ENCODE data around the gene SLC16A3.
A peak's percentile ranks its signal among the peaks of the same experiment; 100 is the strongest.

SLC16A3 gene

DNA sequence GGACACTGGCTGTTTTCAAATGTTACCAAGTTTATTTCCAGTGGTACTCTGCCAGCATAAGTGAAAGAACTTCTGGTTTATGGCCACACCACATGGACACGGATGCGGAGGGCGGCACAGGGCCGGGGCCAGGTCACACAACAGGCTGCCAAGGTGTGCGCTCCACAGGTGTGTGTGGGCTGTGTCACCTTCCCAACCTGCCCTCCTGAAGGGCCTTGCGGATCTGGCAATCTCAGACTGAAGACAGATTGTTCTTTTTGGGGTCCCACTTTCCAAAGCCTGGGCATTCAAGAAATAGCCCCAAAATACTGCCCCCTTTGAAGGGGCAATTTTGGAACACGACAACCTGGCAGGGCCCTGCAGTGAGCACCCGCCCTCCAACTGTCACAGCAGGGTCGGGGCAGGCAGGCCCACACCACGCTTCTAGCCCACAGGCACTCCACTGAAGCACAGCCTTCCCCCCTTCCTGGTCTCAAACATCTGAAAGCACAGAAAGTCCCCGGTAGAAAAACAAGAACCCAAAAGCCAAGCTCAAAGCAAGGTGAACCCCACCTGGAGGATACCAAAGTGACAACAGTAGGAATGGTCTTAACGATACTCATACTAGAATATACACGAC, 41.1 kb downstream of the SLC16A3 start:
- DNase-seq: no peak

GRCh38 chr17:82270651-82271050, 41.8 kb downstream of the SLC16A3 start:
- no peak for DNase-seq

- DNase-seq: no peak
Measured at GRCh38 chr17:82271401-82271800, 42.6 kb downstream of the SLC16A3 start.

DNA sequence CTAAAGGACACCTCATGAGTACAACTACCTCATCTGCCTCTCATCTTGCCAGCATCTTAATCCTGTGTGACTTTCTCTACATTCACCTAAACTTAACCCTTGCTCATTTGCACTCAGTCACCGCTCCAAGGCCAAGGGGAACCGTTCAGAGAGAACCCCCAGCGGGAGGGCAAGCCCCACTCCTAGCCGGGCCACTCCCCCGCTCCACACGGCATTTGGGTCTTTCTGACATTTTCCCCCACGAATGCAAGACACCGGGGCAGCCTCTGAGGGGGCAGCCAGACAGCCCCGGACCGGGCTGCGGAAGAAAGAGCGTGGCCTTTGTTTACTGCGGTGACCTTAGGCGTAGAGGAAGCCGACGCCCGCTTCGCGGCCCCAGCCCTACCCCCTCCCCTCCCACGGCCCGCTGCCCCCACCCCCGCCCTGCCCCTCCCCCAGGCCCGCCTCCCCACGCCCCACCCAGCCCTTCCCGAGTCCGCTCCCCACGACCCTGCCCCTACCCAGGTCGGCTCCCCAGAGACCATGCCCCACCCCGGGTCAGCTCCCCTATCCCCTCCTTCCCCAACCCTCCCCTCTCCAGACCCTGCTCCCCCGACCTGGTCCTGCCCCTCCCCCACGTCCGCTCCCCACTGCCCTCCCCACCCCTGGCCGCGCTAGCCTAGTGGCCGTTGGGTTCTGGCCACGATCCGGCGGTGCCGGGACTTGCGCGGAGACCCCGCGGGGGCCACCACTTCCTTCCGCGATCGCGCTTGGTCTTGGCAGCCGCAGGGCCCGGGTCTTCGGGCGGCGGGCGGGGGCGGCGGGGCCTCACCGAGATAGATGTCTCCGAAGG, 43.9 kb downstream of the SLC16A3 start:
- peak; percentile 11 for DNase-seq

GRCh38 chr17:82273327-82274133, 44.7 kb downstream of the SLC16A3 start, which contains the start of gene CSNK1D:
Gene CSNK1D, minus strand, starts transcription at chr17:82273700. Its CDS starts 319 bp downstream, at chr17:82273381.
- peak; percentile 91 for DNase-seq

GRCh38 chr17:82274134-82275020, 45.5 kb downstream of the SLC16A3 start:
- DNase-seq: no peak

DNA sequence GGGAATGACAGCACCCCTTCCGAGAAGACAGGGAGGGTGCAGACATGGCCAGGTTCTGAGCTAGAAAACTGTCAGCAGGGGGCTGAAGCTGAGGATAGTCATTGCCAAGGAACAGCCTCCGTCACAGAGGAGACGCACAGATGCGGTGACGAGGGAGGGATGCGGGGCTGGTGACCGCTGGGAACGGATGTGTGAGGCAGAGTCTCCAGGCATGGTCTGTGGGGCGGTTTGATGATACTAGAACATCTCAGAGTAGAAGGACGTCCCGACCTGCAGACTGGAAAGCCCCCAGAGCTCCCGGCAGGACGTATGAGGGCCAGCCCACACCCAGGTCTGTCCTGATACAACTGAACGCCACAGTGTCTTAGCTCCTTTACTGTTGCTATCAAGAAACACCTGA, 46.5 kb downstream of the SLC16A3 start:
- no peak for DNase-seq

- DNase-seq: no peak
Measured at GRCh38 chr17:82276938-82277337, 48.1 kb downstream of the SLC16A3 start.

DNA sequence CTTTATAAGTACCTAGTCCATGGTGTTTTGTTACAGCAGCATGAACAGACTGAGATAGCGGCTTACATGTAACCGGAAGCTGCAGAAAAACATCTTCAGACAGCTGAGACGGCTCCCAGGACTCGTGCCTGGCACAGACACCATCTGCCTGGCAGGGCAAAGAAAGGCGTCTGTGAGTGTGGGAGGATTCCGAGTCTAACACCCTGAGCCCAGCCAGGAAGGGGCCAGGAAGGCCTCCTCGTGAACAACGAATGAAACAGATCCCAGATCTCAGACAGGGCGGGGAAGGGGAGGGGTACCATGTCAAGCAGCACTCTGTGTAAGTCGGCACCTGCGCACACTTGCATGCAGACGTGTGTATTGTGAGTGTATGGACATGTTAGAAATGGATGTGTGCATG, 49.0 kb downstream of the SLC16A3 start:
- no peak for DNase-seq

DNA sequence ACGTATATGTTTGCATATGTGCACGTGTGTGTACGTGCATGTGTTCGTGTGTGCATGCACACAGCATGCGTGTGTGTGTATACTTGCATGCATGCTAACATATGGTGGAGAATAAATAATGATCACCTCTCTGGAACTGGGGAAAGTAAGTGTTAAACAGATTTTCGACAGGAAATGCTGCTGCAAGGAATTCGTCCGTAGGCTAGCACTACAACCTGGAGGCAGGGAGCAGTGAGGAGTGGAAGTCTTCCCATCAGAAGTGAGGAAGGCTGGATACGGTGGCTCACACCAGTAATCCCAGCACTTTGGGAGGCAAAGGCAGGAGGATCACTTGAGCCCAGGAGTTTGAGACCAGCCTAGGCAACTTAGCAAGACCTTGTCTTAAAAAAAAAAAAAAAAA, 49.5 kb downstream of the SLC16A3 start:
- no peak for DNase-seq

DNA sequence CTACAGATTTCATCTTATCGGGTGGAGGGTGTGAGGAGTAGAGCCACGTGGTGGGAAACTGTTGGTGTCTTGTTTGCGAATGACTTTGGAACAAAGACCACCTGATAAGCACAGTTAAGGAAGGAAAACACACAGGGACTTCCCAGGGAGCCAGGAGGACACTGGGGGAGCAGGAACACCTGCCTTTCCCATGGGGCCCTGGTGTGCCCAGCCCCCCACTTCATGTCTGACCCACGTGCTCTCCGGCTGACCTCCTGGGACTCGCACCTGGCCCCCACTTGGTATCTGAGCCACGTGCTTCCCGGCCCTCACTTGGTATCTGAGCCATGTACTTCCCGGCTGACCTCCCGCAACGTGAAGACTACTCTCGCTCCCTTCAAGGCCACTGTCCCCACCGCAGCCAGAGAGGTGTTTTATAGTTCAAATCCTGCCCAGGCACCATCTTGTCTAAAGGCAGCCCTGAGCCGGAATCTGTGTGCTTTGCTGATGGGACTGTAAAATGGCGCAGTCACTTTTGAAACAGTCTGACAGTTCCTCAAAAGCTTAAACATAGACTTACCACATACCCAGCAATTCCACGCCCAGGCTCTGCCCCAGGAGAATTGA, 50.0 kb downstream of the SLC16A3 start:
- no peak for DNase-seq

- no peak for DNase-seq
Measured at GRCh38 chr17:82280537-82280936, 51.7 kb downstream of the SLC16A3 start.

DNA sequence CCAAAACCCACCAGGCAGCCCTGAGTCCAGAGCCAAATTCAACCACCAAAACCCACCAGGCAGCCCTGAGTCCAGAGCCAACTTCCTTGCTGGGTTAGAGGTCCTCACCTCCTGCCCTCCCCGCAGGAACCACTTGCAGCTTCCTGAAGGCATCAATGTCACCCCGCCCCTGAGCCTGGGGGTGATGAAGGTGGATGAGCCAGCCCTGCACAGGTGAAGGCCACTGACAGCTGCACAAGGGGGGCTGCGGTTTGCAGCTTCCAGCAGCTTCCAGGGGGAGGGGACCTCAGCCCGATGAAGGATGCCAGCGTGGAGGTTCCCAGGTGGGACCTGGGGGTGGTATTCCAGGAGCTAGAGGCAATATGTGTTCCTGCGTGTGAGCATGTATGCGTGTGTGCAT, 52.2 kb downstream of the SLC16A3 start:
- no peak for DNase-seq

DNA sequence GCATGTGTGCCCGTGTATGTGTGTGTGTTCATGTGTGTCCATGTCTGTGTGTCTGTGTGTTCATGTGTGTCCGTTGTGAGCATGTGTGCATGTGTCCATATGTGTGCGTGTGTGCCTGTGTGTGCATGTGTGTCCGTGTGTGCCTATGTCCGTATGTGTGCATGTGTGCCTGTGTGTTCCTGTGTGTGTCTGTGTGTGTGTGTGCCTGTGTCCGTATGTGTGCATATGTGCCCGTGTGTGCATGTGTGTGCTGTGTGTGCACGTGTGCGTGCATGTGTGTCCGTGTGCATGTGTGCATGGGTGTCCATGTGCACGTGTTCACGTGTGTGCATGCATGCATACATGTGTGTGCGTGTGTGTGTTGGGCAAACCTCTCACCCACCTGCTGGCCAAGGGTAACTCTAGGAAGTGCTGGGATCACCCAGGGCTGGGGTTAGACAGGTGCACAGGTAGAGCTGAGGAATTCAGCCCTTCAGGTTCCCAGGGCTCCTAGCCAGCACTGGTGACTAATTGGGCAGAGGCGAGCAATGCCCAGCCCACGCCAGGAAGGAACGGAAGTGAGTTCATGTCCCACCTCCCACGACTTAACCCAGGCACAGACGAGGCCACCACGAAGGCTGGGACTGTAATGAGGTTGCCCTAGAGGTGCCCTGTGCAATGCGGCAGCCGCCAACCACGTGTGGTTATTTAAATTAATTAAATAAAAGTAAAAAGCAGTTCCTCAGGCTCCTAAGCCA, 52.8 kb downstream of the SLC16A3 start:
- no peak for DNase-seq

GRCh38 chr17:82282239-82283207, 53.7 kb downstream of the SLC16A3 start:
- no peak for DNase-seq

GRCh38 chr17:82283208-82283749, 54.4 kb downstream of the SLC16A3 start:
- DNase-seq: no peak

GRCh38 chr17:82285141-82285540, 56.3 kb downstream of the SLC16A3 start:
- no peak for DNase-seq

- no peak for DNase-seq
Measured at GRCh38 chr17:82287013-82287867, 58.4 kb downstream of the SLC16A3 start.

All from activated T-cell treated with anti-CD3 and anti-CD28 coated beads for 4 hours (primary cell).